Fibroblast of gingiva (primary cell): ENCODE measurements around the gene UBL3.

Source experiments
- DNase-seq: peaks from one replicate; pipeline ENCODE4 v3.0.0-alpha.2; 2011; ENCODE audit warnings: low read depth

The UBL3 gene

GRCh38 chr13:29754473-29754806 lies 96.0 kb downstream of the UBL3 start:
- peak; percentile 71 for DNase-seq

GRCh38 chr13:29753618-29754472 lies 96.6 kb downstream of the UBL3 start:
- peak; percentile 19 for DNase-seq

GRCh38 chr13:29752175-29752574 lies 98.2 kb downstream of the UBL3 start:
- no peak for DNase-seq

- no peak for DNase-seq
These were observed 100.3 kb downstream of the UBL3 start for GRCh38 chr13:29750183-29750530.

- peak; percentile 58 for DNase-seq
These were observed 100.8 kb downstream of the UBL3 start for GRCh38 chr13:29749401-29750182.

GRCh38 chr13:29748097-29748496 lies 102.3 kb downstream of the UBL3 start:
- DNase-seq: no peak

- DNase-seq: peak; percentile 25
These were observed 104.2 kb downstream of the UBL3 start for GRCh38 chr13:29746148-29746677.

- no peak for DNase-seq
These were observed 104.7 kb downstream of the UBL3 start for GRCh38 chr13:29745704-29746103.

- peak; percentile 93 for DNase-seq
These were observed 107.1 kb downstream of the UBL3 start for GRCh38 chr13:29743201-29743786.

GRCh38 chr13:29740961-29741360 lies 109.5 kb downstream of the UBL3 start:
- DNase-seq: no peak

- no peak for DNase-seq
These were observed 113.4 kb downstream of the UBL3 start for GRCh38 chr13:29737061-29737460.

GRCh38 chr13:29733147-29733611 lies 117.2 kb downstream of the UBL3 start:
- DNase-seq: no peak

- no peak for DNase-seq
These were observed 120.2 kb downstream of the UBL3 start for GRCh38 chr13:29730253-29730652.

- DNase-seq: no peak
These were observed 128.0 kb downstream of the UBL3 start for GRCh38 chr13:29722415-29722814.

GRCh38 chr13:29721766-29722165 lies 128.7 kb downstream of the UBL3 start:
- no peak for DNase-seq

- DNase-seq: no peak
These were observed 131.7 kb downstream of the UBL3 start for GRCh38 chr13:29718694-29719093.

GRCh38 chr13:29716493-29716892 lies 133.9 kb downstream of the UBL3 start:
- DNase-seq: no peak
